Esophagus squamous epithelium (tissue), 5 donors: Measurements from ENCODE around the gene KCNMA1. TPM values are rescaled to one million over a fixed set of nuclear protein-coding genes. Genes with fewer than 3 reads are reported as not detected.

Experiments used
- DNase-seq: peaks from one replicate; lab custom pipeline; 2025; lab: John Stamatoyannopoulos, UW
- H3K27ac ChIP-seq, 4 donors: fragments of 200-600 bp; sonication (generic); one replicate each; pipeline ENCODE4 v1.5.1; 2016 to 2019; ENCODE audit warnings: mild to moderate bottlenecking in 1 of 4
- H3K27me3 ChIP-seq, 4 donors: fragments of 200-600 bp; sonication (generic); 1 replicate in 3 of 4; 2 replicates in 1 of 4; pipeline versions ENCODE4 v1.5.1 to v1.6.0; 2017 to 2021; ENCODE audit warnings: antibody characterized with exemption in 1 of 4
- H3K36me3 ChIP-seq, 3 donors: fragments of 200-600 bp; sonication (generic); one replicate each; pipeline ENCODE4 v1.5.1; 2016 to 2019
- H3K4me1 ChIP-seq, 3 donors: fragments of 200-600 bp; sonication (generic); one replicate each; pipeline ENCODE4 v1.5.1; 2017 to 2019
- H3K4me3 ChIP-seq, 4 donors: fragments of 200-600 bp; sonication (generic); 1 replicate in 3 of 4; 2 replicates in 1 of 4; pipeline ENCODE4 v1.5.1; 2016 to 2019; ENCODE audit warnings: mild to moderate bottlenecking in 2 of 4, moderate library complexity in 1 of 4
- H3K9me3 ChIP-seq, 3 donors: fragments of 200-600 bp; sonication (generic); one replicate each; pipeline ENCODE4 v1.5.1; 2016 to 2019
- CTCF ChIP-seq, 6 experiments: fragments of 450-650 bp in 4 of 6; fragments of 200-600 bp in 2 of 6; sonication (generic) in 2 of 6; IDR thresholded peaks; one replicate each; pipeline ENCODE4 v1.5.1; 2016 to 2019; ENCODE audit warnings: antibody characterized with exemption in 6 of 6, mild to moderate bottlenecking in 4 of 6, moderate library complexity in 4 of 6
- POLR2A ChIP-seq, 4 donors: fragments of 450-650 bp; IDR thresholded peaks; one replicate each; pipeline ENCODE4 v1.6.1; 2017; ENCODE audit warnings: antibody characterized with exemption in 4 of 4, mild to moderate bottlenecking in 4 of 4, moderate library complexity in 3 of 4
- WGBS, 2 donors: methylation state at CpG; one replicate each; pipeline ENCODE4 v1.1.5; 2018; 5-methylcytosine and 5-hydroxymethylcytosine counted together
- intact Hi-C: fragments of 100-400 bp; cut with DNase I; formaldehyde crosslinking; loops from one replicate; pipeline ENCODE4 v1.15.0; 2022
- total RNA-seq, 4 donors: library from RNA; depleted of rRNA; stranded (reverse); fragments of >200 nt; gene quantifications; one replicate each; pipeline ENCODE4 v1.1.0, GENCODE V29; 2016
- donor health status: DM: yes; HTN: yes; CAD: no.

Gene KCNMA1
- total RNA-seq, 4 donors from 2014 or later = 7.5 to 74.2 (median 18.0) TPM

- Histone ChIP-seq H3K27me3 (no peaks in the 10 kb centered on the region), H3K36me3 (no peaks in the 10 kb centered on the region), H3K4me3 (no peak overlapping the region), H3K27ac (peak overlapping the region in 1 of 4 donors; percentile 0), H3K4me1 (peaks cover 0 to 49% (median 4%) of the 10 kb centered on the region in 3 donors), H3K9me3 (no peaks in the 10 kb centered on the region)
- TF ChIP-seq CTCF (IDR thresholded peaks at IDR 0.05) (no peak), POLR2A (IDR thresholded peaks at IDR 0.05) (no peak)
- intact Hi-C loops = no loop called here
- WGBS, 2 donors = 73 to 78% methylated on average over 4 of the region's 4 CpGs
- no peak for DNase-seq
These were observed 385.0 kb downstream of the KCNMA1 start for GRCh38 chr10:77252380-77253146.

GRCh38 chr10:77251297-77252013 is 386.2 kb downstream of the KCNMA1 start:
- Histone ChIP-seq H3K36me3 (no peaks in the 10 kb centered on the region), H3K9me3 (no peaks in the 10 kb centered on the region), H3K27me3 (no peaks in the 10 kb centered on the region), H3K4me1 (peaks cover 0 to 60% (median 9%) of the 10 kb centered on the region in 3 donors), H3K27ac (peak overlapping the region in 1 of 4 donors; percentile 0), H3K4me3 (no peak overlapping the region)
- no peak for DNase-seq
- peak in 4 of 6 experiments; percentile 12 to 52 (median 20) for TF ChIP-seq CTCF (IDR thresholded peaks at IDR 0.05)
- no peak for TF ChIP-seq POLR2A (IDR thresholded peaks at IDR 0.05)
- intact Hi-C loops = no loop called here
- WGBS, 2 donors = 58 to 74% methylated on average over 5 to 6 of the region's 6 CpGs

- WGBS, 2 donors = 37 to 48% methylated on average over 3 of the region's 3 CpGs
- no peak overlapping the region for H3K4me3 ChIP-seq
- TF ChIP-seq CTCF (IDR thresholded peaks at IDR 0.05) = no peak
- no peak for TF ChIP-seq POLR2A (IDR thresholded peaks at IDR 0.05)
- H3K9me3 ChIP-seq = no peaks in the 10 kb centered on the region
- H3K36me3 ChIP-seq = no peaks in the 10 kb centered on the region
- intact Hi-C loops = no loop called here
- H3K27ac ChIP-seq = peak overlapping the region in 2 of 4 donors; percentile 6 to 47
- H3K27me3 ChIP-seq = no peaks in the 10 kb centered on the region
- DNase-seq = no peak
- peaks cover 0 to 63% (median 21%) of the 10 kb centered on the region in 3 donors for H3K4me1 ChIP-seq
These were observed 387.6 kb downstream of the KCNMA1 start for GRCh38 chr10:77249901-77250459.

- H3K36me3 ChIP-seq = no peaks in the 10 kb centered on the region
- TF ChIP-seq CTCF (IDR thresholded peaks at IDR 0.05) = no peak
- TF ChIP-seq POLR2A (IDR thresholded peaks at IDR 0.05) = no peak
- no peaks in the 10 kb centered on the region for H3K9me3 ChIP-seq
- no peak overlapping the region for H3K4me3 ChIP-seq
- intact Hi-C loops = no loop called here
- peak overlapping the region in 2 of 4 donors; percentile 63 to 72 for H3K27ac ChIP-seq
- 71 to 79% methylated on average over 5 of the region's 5 CpGs for WGBS, 2 donors
- DNase-seq = no peak
- no peaks in the 10 kb centered on the region for H3K27me3 ChIP-seq
- H3K4me1 ChIP-seq = peaks cover 0 to 63% (median 22%) of the 10 kb centered on the region in 3 donors
These were observed 389.4 kb downstream of the KCNMA1 start for GRCh38 chr10:77248104-77248790.
